AG08395 (cell line): ENCODE results near the gene TBC1D2.
"Not testable (repeated sequence)": the region's sequence is repeated elsewhere in the genome, so short reads cannot be mapped to it uniquely, and the experiment has no call there.

Experiments used
- DNase-seq: peaks from one replicate; pipeline ENCODE4 v3.0.0; 2012; ENCODE audit warnings: mixed read lengths, low spot score

TBC1D2 gene

GRCh38 chr9:98191671-98192502, 63.6 kb downstream of the TBC1D2 start:
- DNase-seq: no peak

- no peak for DNase-seq
Measured at GRCh38 chr9:98191181-98191608, 64.3 kb downstream of the TBC1D2 start.

DNA sequence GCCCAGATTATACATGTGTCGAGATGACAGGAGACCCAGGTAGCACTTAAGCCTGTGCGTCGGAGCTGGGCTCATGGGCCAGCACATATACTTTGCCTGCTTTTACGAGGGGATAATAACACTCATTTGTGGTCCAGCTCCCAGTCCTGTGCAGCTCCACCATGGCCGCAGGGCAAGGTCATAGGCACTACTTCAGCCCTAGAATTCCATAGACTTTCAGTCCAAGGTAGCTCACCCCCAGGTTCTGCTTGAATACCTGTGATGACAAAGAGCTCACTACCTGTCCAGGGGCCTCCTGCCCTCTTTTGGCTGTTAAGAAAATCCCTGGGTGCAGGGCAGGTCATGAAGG, 64.7 kb downstream of the TBC1D2 start:
- no peak for DNase-seq

- DNase-seq: no peak
Measured at GRCh38 chr9:98189412-98189811, 66.0 kb downstream of the TBC1D2 start.

- DNase-seq: no peak
Measured at GRCh38 chr9:98187926-98188325, 67.5 kb downstream of the TBC1D2 start.

- no peak for DNase-seq
Measured at GRCh38 chr9:98186236-98186635, 69.2 kb downstream of the TBC1D2 start.

DNA sequence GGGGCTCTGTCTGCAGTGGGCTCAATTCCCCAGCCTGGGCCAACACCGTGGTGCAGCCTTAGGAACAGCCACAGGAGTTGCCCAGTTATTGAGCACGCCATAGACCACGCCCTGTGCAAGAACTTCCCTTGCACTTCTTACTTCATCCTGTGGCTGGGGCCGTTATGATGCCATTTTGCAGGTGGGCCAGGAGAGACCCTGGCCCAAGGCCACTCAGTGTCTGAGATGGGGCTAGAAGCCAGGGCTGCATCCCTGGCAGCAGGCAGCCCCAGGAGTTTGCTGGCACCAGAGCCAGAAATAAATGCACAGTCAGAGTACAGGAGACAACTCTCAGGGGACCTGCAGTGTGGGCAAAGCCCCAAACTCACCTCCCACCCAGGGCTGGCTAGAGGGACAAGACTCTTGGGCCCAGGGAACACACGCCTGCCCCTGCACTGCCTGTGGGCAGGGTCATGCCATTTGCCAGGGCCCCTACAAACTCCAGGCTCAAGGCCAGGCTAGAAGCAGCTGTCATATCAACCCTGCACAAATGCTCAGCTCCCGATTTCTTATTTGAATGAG, 69.8 kb downstream of the TBC1D2 start:
- no peak for DNase-seq

DNA sequence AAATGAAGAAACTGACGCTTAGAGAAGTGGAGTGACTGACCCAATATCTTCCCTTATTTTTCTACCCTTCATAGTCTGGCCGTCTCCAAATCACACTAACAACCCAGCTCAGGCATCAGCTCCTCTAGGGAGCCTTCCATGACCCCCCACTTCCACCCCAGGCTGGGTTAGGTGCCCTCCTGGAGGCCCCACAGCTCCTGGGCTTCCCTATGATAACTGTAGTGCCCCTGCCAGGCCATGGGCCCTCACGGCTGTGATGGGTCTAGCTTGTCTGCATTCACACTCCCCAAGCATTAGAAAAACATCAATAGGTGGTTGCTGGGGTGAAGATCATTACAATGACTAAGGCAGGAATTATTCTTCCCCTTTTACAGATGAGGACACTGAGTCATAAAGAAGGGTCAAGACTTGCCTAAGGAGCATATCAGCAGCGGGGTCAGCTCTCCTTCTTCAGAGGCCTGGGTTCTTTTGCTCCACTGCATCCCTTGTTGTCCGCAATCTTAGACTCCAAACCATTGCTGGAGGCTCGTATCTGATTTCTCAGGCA, 70.4 kb downstream of the TBC1D2 start:
- DNase-seq: no peak

GRCh38 chr9:98184326-98184725, 71.1 kb downstream of the TBC1D2 start:
- DNase-seq: no peak

GRCh38 chr9:98182889-98183599, 72.4 kb downstream of the TBC1D2 start:
- no peak for DNase-seq

DNA sequence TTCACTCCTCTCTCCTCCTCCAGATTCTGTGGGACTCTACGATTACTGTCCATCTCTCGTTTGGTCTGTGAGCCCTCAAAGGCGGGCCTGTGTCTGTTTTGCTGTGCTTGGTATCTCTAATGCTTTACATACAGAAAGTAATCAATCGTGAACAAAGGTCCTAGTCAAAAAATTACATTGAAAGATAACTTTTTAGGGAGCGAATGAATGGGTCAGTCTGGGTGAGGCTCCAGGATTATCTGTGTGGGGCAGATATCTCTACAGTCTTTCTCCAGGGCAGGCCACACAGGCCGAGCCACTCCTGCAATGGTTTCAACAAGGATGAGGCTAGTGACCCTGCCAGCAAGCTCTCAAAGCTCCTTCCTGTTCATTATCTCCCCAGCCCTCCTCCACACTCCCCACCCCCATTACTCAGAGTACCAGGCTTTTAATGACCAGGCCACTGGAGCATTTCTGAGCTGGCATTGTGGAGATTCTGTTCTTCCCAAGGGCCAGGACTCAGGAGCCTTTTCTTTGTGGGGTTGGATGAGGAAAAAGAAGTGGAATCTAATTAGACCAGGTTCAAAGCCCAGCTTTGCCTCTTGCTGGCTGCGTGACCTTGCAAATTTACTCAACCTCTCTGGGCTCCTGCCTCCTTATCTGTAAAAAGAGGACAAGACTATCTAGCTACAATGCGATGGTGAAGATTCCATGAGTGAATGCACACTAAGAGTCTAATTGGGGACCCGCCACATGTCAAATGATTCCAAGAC, 73.2 kb downstream of the TBC1D2 start:
- DNase-seq: no peak

- no peak for DNase-seq
Measured at GRCh38 chr9:98181746-98182068, 73.7 kb downstream of the TBC1D2 start.

DNA sequence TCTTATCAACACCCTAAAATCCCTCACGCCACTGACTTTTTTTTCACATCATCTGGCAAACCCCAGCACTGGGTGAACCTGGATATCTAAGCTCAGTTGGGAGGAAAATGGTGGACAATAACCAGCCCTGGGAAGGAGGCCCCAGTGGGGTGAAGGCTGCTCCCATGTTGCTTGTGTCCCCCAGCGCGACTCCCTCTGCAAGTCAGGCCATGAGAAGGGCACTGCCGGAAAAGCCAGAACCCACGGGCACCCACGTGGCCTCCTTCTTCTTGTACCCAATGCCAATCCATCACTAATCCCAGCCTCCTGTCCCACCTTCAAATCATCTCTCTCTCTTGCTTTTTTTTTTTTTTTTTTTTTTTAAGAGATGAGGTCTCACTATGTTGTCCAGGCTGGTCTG, 74.5 kb downstream of the TBC1D2 start:
- DNase-seq: no peak

GRCh38 chr9:98178874-98179850, 76.3 kb downstream of the TBC1D2 start:
- no peak for DNase-seq

DNA sequence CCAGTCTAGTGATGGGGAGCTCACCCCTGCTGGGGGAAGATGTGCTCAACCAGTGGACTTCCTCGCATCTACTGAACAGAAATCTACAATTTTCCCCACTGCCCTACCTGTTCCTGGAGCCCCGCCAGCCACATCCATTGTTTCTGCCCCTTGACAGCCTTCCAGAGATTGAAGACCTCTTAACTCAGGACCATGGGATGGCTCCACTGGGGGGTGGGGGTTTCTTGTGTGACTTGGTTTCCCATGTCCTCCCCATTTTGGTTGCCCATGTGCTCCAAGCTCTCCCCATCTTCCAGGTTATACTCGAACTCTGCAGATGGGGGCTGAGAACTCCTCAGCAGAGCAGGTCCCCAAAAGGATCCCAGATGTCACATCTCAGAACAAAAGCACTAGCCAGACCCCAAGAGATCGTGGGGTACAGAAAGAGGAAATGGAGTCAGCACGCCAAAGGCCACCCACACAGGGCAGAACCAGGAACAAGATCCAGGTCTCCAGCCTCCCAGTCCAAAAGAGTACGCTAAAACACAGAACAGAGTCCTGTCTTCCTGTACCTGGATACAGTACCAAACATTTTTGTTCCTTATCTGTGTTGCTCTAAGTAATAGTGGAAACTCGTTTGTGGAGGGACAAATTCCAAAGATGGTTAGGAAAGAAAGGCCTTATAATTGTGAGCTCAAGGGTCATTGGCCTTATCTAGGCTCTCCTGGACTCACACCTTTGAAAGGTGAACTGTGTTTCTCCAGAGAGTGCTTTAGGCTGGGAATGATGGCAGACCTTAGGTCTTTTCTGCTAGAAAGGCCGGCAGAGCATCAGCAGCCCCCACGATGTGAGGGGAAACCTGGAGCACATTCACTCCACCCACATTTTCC, 78.8 kb downstream of the TBC1D2 start:
- no peak for DNase-seq

DNA sequence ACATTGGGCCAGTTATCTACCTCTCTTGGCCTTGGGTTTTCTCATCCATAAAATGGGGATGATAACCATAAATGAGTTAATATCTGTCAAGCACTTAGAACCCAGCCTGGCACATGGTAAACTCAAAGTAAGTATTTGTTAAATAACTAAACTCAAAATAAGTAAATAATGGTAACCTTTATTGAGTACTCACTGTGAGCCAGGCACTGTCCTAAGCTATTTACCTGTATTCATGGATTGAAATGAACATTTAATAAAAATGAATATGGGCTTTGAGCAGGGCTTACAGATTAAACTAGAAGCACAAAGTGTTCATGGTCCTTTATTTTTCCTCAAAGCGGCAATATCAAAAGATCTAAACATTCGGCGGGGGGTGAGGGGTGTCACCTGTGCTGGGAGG, 79.7 kb downstream of the TBC1D2 start:
- DNase-seq: no peak

- no peak for DNase-seq
Measured at GRCh38 chr9:98175028-98175569, 80.3 kb downstream of the TBC1D2 start.

GRCh38 chr9:98174502-98174918, 80.9 kb downstream of the TBC1D2 start:
- not testable (repeated sequence) for DNase-seq

DNA sequence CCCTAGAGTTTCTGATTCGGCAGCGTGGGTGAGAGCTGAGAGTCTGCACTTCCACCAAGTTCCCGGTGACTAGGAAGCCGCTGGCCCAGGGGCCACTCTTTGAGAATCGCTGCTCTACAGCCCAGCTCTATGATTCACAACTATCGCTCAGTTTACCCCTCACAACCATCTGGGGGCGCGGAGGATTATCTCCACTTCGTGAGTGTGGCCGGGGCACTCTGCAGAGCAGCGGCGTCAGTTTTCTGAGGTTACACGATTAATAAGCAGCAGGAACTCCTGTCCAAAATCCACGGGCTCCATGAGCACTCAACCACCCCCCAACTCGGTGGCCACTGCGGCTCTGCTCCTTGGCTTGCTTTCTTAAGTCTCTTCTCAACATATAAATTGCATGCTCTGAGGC, 82.3 kb downstream of the TBC1D2 start:
- DNase-seq: no peak

GRCh38 chr9:98172604-98173003, 82.8 kb downstream of the TBC1D2 start:
- no peak for DNase-seq
